Occipital lobe (tissue), 2 donors: Measurements from ENCODE around the gene ABCC6. TPM values are rescaled to one million over a fixed set of nuclear protein-coding genes. Genes with fewer than 3 reads are reported as not detected.
"Not testable (repeated sequence)": the region's sequence is repeated elsewhere in the genome, so short reads cannot be mapped to it uniquely, and the experiment has no call there.

ENCODE experiments used
- DNase-seq: peaks from one replicate; lab custom pipeline; 2025; lab: John Stamatoyannopoulos, UW
- total RNA-seq: library from RNA; depleted of rRNA; stranded (reverse); fragments of >200 nt; gene quantifications from one replicate; pipeline ENCODE4 v1.2.3, GENCODE V29; 2014

The ABCC6 gene
- total RNA-seq, 1 donor from 2014 or later: 0.16 TPM

DNA sequence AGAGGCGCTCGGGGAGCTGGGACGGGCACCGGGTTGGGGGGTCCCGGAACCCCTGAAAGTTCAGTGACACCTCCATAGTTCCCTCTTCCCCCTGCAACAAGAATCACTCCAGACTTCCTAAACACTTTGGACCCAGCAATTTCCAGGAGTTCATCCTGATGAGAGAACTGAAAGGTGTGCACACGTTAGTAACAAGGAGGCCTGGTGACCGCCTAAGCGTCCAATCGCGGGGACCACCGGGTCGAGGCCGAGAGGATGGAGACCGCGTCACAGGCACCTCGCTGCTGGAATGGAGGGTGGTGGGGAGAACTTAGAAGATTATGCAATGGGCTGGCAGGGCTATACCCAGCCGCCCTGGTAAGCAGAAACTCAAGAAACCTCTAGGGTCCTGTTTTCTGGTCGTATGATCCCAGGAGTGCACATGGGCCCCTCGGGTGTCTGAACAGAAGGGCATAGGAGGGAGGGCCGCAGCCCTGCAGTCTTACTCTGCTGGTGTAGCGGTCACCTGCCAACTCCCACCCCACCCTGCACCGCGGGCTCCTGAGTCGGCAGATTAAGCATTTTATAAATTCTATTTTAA lies 458 bp upstream of the ABCC6 start:
- DNase-seq: not testable (repeated sequence)

DNA sequence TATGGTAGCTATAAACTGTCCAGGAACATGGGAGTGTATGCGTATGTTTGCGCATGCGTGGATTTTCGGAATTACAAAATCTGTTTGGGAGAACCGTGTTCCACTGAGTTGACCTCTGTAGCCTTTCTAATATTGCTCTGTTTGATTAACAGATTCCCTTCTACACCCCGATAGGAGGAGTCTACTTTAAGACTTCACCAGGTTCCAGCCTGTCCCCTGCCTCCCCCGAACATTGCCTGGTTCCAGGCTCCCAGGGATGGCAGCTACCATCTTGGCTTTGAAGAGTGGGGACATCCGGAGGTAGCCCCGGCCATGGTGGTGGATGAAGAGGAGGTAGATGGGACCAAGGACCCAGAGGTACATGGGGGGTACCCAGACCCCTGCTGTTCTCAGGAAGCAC lies 1.9 kb downstream of the ABCC6 start:
- not testable (repeated sequence) for DNase-seq

DNA sequence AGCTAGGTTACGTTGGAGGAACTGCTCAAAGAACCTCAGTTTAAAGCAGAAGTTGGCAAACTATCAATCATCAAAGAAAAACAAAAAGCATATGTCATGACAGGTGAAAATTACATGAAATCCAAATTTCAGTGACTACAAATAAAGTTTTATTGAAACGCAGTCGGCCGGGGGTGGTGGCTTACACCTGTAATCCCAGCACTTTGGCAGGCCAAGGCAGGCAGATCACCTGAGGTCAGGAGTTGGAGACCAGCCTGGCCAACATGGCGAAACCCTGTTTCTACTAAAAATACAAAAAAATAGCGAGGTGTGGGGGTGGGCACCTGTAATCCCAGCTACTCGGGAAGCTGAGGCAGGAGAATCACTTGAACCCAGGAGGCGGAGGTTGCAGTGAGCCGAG lies 2.8 kb downstream of the ABCC6 start:
- not testable (repeated sequence) for DNase-seq

DNA sequence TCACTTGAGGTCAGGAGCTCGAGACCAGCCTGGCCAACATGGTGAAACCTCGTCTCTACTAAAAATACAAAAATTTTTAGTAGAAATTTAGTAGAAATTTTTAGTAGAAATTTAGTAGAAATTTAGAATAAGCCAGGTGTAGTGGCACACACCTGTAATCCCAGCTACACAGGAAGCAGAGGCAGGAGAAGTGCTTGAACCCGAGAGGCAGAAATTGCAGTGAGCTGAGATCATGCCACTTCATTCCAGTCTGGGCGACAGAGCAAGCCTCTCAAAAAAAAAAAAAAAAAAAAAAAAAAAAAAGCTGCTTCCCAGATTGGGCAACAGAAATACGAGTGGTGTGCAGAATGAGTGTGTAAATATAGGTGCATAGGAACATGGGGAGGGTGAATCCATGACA lies 4.5 kb downstream of the ABCC6 start:
- DNase-seq: not testable (repeated sequence)

DNA sequence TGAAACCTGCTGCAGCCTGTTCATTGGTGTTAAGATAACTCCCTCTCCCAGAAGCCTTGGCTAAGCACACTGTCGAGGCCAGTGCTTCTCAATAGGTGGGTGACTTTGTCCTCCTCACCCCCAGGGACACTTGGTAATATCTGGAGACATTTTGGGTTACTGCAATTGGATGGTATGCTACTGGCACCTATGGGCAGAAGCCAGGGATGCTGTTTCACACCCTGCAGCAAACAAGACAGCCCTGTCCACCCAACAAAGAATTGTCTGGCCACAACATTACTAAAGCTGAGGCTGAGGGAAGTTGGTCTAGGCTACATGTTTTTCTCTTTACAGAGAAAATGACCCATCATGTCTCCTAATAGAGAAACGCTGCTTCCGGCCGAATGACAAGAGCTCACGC lies 4.9 kb downstream of the ABCC6 start:
- DNase-seq: not testable (repeated sequence)

DNA sequence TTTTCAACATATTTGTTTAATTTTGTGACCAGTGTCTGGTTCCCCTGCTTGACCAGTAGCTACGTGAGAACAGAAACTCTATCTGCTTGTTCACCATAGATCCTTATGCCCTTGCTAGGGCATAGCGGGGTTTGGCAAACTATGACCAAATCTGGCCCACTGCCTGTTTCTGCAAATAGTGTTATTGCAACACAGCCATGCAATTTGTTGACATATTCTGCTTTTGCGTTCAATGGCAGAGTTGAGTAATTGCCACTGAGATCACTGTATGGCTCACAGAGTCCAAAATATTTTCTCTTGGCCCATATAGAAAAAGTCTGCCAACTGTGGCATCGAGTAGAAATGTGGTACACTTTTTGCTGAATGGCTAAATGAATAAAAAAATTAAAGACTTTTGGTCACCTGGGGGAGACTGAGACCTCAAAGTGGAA lies 9.4 kb downstream of the ABCC6 start:
- not testable (repeated sequence) for DNase-seq

DNA sequence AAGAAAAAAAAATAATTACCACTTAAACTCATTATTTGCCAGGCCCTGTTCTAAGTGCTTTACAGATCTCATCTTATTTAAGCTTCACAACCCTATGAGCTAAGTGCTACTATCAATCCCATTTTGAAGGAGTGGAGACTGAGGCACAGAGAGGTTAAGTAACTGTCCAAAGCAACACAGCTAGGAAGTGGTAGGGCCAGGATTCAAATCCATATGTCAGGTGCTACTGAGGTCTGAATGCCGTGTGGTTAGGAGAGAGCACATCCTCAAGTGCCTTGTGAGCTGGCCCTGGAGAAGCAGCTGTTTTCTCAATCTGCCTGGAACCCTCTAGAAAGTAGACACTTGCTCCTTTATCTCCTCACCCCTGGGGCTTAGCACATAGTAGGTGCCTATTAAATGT lies 11.9 kb downstream of the ABCC6 start:
- not testable (repeated sequence) for DNase-seq

DNA sequence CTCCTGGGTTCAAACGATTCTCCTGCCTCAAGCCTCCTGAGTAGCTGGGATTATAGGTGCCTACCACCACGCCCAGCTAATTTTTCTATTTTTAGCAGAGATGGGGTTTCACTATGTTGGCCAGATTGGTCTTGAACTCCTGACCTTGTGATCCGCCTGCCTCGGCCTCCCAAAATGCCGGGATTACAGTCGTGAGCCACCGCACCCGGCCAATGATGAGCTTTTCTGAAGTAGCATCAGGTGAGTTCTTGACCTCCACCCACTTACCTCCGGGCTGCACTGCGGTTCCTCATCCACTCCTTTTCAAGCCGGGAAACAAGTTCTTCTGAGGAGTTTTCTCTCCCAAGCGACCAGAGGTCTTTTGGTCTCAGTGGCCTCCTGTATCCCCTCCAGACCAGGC lies 14.8 kb downstream of the ABCC6 start:
- DNase-seq: not testable (repeated sequence)

DNA sequence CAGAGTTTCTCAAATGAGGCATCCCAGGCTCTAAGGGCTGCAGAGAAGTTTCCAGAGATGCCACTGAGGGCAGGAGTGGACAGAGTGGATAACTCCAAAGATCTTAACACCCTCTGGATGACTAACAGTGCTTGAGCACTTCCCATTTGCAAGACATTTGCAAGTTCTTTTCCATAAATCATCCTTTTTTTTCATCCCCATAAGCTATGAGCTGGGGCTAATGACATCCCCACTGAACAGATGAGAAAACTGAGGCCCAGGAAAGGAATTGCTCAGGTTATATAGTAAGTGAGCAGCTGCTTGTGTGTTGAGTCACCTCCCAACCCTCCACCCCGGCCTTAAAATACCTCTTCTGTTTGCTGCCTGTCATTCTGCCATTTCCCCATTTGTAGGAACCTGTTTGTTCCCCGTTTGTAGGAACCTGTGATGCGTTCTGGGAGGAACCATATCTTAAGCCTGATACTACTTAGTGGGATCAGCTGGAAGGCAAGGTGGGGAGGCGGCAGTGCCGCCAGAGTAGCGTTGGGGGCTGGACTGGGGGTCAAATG lies 15.4 kb downstream of the ABCC6 start:
- not testable (repeated sequence) for DNase-seq

DNA sequence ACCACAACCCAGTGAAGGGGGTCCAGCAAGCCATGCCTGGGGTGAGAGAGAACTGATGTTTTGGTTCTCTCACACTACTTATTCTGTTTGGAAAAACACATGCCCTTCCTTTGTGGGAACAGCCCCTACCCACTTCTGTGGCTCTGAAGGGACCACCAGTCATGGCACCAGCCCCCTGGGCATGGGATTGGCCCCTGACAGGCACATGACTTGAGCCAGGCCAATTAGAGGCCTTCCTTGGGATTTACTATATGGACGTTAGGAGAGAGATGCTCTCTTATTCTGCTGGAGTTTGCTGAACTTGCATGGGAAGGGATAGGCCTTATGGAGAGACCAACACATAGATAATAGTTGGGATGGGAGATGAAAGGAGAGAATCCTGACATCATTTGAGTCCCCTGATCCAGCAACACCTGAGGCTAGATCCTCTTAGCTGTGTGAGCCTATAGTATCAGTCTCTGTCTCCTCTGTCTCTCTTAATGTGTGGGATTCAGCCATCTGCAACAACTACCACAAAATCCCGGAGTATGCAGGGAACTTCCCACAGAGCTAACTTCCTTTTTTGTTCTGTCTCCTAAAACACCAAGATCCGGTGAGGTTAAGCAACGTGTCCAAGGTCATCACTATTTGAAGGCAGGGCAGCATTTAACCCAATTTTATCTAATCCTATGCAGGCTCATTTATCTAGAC lies 16.1 kb downstream of the ABCC6 start:
- DNase-seq: not testable (repeated sequence)

DNA sequence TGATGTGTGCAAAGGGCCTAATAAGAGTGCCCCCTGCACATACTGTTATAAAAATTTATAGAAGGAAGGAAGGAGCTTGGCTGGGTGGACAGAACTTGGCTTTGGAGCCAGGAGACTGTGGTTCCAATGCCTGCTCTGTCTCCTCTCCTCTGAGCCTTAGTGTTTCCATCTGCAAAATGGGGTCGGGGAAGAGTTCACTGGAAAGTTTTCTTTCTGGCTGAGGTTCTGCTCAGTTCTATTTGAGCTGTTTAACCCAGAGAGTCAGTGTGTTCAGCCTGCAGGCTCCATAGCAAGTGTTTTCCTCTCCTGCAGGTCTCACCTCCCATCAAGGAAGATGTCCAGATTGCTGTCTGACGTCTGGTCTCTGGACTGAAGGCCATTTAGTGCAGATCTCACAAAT lies 17.4 kb downstream of the ABCC6 start:
- DNase-seq: not testable (repeated sequence)

DNA sequence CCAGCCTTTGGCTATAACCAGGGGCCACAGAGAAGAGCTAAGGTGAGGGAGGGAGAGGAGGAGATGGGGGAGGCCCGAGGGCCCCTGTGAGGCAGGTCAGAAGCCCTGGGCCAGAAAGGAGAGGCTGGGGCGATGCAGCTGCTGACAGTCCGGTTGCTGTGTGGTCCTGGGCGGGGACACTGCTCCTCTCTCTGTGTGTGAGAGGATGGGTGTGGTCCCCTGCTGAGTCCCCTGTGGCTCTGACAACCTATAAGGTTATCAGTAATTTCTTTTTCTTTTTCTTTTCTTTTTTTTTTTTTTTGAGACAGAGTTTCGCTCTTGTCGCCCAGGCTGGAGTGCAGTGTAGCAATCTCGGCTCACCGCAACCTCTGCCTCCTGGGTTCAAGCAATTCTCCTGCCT lies 18.7 kb downstream of the ABCC6 start:
- DNase-seq: not testable (repeated sequence)

DNA sequence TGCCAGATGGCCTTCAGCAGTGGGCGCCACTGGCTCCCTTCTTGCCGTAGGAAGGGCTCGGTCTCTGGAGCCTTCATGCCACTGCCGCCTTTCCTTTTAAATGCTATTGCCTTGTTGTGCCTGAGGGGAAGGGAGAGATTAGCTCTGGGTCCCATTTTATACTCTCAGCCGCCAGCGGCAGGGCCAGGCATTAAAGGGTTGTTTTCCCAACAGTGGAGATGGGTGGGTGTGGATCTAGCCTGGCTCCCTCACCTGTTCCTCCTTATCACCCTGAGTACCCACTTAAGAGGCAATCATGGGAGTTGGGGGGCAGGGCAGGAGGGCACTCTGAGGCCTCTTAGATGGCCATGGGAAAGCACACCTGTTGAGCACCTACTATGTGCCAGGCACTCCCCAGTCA lies 19.8 kb downstream of the ABCC6 start:
- DNase-seq: not testable (repeated sequence)

DNA sequence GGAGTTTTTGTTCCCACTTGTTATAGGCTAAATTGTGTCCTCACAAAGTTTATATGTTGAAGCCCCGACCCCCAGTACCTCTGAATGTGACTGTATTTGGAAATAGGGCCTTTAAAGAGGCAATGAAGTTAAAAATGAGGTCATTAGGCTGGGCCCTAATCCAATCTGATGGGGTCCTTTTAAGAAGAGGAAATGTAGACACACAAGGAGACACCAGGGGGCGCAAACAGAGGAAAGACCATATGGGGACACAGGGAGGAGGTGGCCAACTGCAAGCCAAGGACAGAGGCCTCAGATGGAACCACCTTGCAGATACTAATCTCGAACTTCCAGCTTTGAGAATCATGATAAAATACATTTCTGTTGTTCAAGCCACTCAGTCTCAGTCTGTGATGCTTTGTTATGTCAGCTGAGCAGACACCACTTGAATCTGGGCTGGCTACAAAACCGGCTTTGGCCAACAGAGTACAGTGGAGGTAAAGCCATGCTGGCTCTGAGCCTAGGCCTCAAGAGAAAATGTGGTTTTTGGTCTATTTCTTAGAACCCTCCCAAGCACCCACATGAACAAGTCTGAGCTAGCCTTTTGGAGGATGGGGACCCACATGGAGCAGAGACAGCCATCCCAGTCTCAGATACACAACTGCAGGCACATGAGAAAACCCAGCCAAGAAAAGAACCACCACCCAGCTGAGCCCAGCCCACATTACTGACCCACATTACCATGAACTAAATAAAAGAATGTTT lies 20.7 kb downstream of the ABCC6 start:
- not testable (repeated sequence) for DNase-seq

DNA sequence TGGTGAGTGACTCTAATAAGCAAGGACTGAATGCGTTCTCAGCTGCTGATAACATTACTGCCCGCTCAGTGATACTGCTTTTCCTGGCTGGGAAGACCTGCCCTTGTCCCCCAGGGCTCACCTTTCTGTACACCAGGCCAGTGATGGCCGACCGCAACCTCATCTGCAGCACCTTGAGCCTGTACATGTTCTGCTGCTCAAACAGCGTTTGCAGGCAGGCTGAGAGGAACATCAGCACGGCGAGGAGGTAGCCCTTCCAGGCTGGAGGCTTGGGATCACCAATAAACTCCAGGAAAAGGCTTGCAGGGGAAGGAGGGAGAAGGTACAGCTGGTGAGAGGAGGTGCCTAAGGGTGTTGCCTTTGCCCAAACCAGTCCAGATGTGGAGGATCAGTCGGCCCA lies 21.4 kb downstream of the ABCC6 start:
- not testable (repeated sequence) for DNase-seq

DNA sequence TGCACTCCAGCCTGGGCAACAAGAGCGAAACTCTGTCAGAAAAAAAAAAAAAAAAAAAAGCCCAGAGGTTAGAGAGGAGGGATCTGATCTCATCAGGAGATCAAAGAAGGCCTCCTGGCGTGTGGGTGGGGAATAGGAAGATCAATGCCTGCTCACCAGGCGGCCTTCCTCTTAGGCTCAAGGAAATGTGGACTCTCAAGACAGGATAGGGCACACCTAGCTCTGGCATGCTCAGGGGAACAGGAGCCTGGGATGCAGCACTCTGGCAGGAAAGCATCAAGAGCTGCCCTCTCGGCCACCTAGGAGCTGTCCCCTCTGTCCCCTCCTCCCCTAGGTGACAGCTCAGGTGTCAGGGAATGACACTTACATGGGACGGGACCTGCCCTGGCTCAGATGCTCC lies 22.9 kb downstream of the ABCC6 start:
- DNase-seq: not testable (repeated sequence)

DNA sequence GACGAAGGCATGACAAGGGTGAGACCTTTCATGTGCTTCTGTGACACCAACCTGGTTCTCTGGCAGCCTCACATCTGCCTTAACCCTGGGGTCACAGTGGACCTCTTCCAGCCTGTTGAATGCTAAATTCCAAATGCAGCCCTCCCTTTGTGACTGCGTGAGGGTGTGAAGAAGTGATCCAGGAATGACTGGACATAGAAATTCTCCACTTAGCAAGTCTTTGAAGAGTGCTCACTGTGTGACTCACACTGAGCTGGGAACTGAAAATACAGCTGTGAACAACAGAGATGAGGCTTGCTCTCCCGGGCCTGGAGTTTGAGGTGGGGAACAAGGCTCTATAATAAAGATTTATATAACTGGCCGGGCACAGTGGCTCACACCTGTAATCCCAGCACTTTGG lies 23.9 kb downstream of the ABCC6 start:
- not testable (repeated sequence) for DNase-seq

DNA sequence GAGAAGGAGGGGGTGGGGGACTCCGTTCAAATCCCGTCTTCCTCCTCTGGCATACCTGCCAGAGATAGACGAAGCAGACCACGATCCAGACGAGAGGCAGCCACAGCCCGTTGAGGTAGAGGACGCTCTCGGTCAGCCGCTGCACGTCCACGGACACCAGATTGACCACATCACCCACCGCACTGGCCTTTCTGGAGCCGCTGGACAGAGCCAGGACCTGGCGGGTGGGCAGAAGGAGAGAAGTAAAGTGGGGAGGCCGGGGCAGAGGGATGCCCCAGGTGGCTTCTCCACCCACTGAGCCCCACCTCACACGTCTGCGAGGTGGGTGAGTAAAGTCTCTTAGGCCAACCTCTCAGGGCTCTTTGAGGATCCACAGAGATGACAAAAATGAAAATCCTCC lies 25.3 kb downstream of the ABCC6 start:
- no peak for DNase-seq

DNA sequence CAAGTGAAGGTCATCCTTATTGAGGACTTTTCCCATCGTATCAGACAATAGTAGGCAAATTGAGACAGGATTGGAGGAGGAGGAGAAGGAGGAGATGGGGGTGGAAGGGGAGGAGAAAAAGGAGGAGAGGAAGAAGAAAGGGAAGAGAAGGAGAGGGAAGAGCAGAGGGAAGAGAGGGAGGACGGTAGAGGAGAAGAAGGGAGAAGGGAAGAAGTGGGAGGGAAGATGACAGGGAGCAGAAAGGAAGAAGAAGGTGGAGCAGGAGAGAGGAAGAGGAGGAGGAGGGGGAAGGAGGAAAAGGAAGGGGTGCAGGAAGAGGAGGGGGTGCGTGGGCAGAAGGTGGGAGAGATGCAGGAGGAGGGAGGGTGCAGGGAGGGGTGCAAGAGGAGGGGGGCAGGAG lies 26.0 kb downstream of the ABCC6 start:
- no peak for DNase-seq

DNA sequence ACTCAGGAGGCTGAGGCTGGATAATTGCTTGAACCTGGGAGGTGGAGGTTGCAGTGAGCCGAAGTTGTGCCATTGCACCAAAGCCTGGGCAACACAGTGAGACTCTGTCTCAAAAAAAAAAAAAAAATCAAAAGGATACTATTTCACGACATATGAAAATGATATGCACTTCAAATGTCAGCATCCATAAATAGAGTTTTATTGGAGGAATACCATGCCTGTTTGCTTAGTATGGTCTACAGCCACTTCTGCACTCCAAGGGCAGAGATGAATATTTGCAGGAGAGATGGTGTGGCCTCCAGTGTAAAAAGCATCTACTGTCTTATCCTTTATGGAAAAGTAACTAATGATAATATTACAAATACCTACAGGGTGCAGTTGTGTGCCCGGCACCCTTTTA lies 27.2 kb downstream of the ABCC6 start:
- no peak for DNase-seq

DNA sequence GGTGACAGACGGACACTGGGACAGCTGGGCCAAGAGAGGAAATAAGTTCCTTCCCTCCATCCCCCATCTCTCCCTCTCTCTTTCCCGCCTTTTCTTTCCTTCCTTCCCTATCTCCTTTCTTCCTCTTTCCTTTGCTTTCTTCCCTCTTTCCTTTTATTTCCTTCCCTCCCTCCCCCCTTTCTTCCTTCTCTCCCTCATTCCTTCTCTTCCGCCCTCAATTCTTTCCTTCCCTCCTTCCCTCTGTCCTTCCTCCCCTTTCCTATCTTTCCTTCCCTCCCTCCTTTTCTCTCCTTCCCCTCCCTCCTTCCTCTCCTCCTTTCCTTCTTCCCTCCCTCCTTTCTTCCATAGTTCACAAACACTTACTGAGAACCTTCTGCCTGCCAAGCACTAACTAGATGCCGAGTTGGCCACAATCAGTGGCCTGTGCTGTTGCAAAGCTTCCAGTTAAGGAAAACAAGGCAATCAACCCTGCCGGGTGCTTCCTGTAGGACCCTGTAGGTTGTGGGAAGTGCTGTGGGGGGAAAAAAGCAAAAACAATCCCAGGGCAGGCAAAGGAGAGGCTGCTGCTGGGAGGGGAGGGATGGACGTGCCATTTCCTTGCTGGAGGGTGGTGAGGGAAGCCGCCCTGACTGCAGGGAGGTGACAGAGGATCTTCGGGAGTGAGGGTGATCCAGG lies 31.7 kb downstream of the ABCC6 start:
- no peak for DNase-seq

DNA sequence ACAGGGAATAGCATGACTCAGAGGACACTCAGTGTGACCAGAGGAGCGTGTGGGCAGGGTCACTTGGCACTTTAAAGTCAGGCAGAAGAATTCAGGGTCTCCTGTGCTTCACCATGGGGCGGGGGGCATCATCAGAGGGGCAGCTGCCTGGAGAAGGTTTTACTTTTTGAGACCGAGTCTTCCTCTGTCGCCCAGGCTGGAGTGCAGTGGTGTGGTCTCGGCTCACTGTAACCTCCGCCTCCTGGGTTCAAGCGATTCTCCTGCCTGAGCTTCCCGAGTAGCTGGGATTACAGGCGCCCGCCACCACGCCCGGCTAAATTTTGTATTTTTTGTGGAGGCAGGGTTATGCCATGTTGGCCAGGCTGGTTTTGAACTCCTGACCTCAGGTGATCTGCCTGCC lies 32.3 kb downstream of the ABCC6 start:
- DNase-seq: not testable (repeated sequence)
